ENCODE results near the gene USP10. TPM values are rescaled to one million over a fixed set of nuclear protein-coding genes. Genes with fewer than 3 reads are reported as not detected.

USP10 gene
- total RNA-seq, 5 donors from 2014 or later (not counting 1 experiment from before 2014, with no cell fraction given) = 80.4 to 122 (median 104) TPM

DNA sequence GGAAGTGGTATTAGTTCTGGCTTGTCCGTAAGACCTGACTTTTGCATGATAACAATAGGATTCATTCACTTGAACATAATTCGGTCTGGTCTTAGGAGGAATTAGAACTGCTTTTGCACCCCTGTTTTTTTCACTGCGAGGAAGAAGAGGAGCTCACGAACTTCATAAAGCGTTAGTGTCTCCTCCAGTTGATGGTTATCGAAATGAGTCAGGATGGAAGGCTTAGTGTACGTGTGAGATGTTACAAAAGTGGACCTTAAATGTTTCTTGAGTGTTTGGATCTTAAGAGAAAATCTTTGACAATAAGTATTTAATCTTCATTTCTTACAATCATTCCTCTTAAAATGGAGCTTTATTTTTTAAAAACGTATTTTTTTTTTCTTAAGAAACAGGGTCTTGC, 52.8 kb downstream of the USP10 start:
- Mint-ChIP-seq H3K36me3 (peaks cover 4% of the 10 kb centered on the region), H3K4me1 (peaks cover 60 to 74% (median 73%) of the 10 kb centered on the region in 3 donors), H3K4me3 (no peak overlapping the region), H3K27ac (peak overlapping the region in 1 of 2 donors; percentile 63), H3K27me3 (no peaks in the 10 kb centered on the region), H3K9me3 (no peaks in the 10 kb centered on the region)
- POLR2A ChIA-PET = no interaction called here
- Histone ChIP-seq H3K36me3 (ENCODE audit: control insufficient read depth in 2 of 2, extremely low read depth in 1 of 2, insufficient read depth in 1 of 2, low read length in 1 of 2) (peaks cover 0 to 5% of the 10 kb centered on the region in 2 donors), H3K9me3 (no peaks in the 10 kb centered on the region), H3K4me1 (ENCODE audit: control insufficient read depth in 1 of 2, extremely low read depth in 1 of 2, insufficient read depth in 2 of 2, low read length in 2 of 2) (peaks cover 9 to 24% of the 10 kb centered on the region in 2 experiments), H3K27me3 (replicated peaks in 1 of 2; ENCODE audit: control insufficient read depth in 2 of 2, extremely low read depth in 1 of 2, insufficient read depth in 2 of 2, low read length in 1 of 2) (no peaks in the 10 kb centered on the region), H3K4me3 (ENCODE audit: control insufficient read depth in 1 of 2, extremely low read depth in 1 of 2, low read length in 1 of 2) (no peak overlapping the region), H3K27ac (ENCODE audit: low read length) (no peak overlapping the region)
- CTCF ChIA-PET = interaction anchor here (0.6 to 5.1 kb wide), 19 partner anchors 11 to 1235 kb away, joined by 3 to 52 read pairs (median 4); no protein-coding TSS in a partner anchor
- no peak for DNase-seq
- 62% methylated on average over 4 of the region's 8 CpGs for WGBS (ENCODE audit: insufficient coverage)
- no peak for ATAC-seq (replicated peaks in 1 of 4)

DNA sequence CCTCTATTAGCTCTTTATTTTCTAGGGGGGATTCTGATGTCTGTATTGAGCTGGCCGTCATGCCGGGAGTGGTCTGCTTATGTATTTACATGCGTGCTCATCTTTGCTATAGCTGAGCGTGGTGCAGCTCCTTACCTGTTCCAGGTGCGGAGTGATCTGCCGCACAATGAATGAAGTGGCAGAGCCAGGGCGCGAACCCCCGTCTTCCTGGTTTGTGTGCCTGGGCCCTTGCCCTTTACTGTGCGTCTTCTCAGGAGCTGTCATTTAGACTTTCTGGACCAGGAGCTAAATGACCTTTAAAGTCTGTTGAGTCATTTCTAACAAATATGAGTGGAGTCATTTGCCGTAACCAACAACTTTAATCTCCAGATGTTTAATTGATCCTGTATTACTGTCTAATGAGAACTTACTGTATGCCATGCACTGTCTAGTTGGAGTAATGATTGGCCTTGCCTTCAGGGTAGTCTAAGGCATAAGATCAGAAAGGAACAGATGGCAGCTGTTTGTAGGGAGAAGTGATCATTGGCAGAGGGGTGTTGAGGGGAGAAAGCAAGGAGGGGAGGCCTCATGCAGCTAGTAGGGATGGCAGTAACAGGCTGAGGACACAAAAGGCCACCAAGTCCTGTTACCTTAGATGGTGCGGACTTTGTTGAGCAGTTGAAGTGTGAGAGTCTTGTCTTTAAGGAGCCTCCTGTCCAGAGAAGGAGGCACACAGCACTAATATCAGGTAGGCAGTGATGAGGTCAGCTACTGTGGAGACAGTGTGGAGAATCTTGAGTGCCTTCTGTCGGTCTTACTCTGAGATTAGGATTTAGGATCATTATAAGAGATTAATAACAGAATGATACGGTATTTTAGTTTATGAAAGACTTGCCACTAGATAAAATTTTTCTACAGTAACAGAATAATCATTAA, 53.9 kb downstream of the USP10 start:
- H3K27me3 Mint-ChIP-seq = no peaks in the 10 kb centered on the region
- Histone ChIP-seq H3K4me3 (ENCODE audit: control insufficient read depth in 1 of 2, extremely low read depth in 1 of 2, low read length in 1 of 2) (no peak overlapping the region), H3K9me3 (no peaks in the 10 kb centered on the region), H3K27me3 (replicated peaks in 1 of 2; ENCODE audit: control insufficient read depth in 2 of 2, extremely low read depth in 1 of 2, insufficient read depth in 2 of 2, low read length in 1 of 2) (no peaks in the 10 kb centered on the region), H3K4me1 (ENCODE audit: control insufficient read depth in 1 of 2, extremely low read depth in 1 of 2, insufficient read depth in 2 of 2, low read length in 2 of 2) (peaks cover 19 to 33% of the 10 kb centered on the region in 2 experiments), H3K36me3 (ENCODE audit: control insufficient read depth in 2 of 2, extremely low read depth in 1 of 2, insufficient read depth in 1 of 2, low read length in 1 of 2) (peaks cover 0 to 4% of the 10 kb centered on the region in 2 donors), H3K27ac (ENCODE audit: low read length) (no peak overlapping the region)
- ChIA-PET CTCF (interaction anchor here (0.6 to 5.1 kb wide), 23 partner anchors 12 to 1234 kb away, joined by 3 to 52 read pairs (median 5); partner anchors contain the start of gene TAF1C (in 1 of the 2)), POLR2A (interaction anchor here in 1 of 2 donors (0.9 kb wide), 1 partner anchor 217 kb away, joined by 3 read pairs; no protein-coding TSS in a partner anchor)
- no peaks in the 10 kb centered on the region for H3K9me3 Mint-ChIP-seq
- DNase-seq = no peak
- H3K36me3 Mint-ChIP-seq = peaks cover 4% of the 10 kb centered on the region
- 83% methylated on average over 11 of the region's 14 CpGs for WGBS (ENCODE audit: insufficient coverage)
- H3K4me3 Mint-ChIP-seq = peak overlapping the region in 1 of 3 donors; percentile 74
- peak overlapping the region in 1 of 2 donors; percentile 90 for H3K27ac Mint-ChIP-seq
- peak in 1 of 4 experiments; percentile 34 for ATAC-seq (replicated peaks in 1 of 4)
- peaks cover 71 to 84% (median 84%) of the 10 kb centered on the region in 3 donors for H3K4me1 Mint-ChIP-seq

DNA sequence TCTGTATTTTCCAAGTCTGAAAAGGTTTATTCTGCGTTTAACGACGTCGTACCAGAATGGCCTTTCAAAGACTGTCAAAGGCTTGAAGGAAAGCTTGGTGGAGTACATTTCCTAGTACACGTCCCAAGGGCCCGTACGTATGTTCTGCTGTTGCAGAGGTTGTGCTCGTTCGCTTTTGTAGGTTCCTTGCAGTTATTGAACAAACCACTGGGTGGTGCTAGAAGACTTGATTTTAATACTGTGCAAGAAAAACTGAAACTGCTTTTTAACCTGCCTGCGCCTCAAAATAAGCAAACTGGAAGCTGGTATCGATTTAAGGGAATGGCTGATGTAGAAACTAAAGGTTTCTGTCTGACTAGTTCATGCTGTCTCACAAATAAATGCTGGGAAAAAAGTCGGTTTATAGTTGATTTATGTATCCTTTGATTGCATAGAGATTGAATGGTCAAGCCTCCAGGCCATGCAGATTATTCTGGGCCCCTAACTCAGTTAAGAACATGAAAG, 54.6 kb downstream of the USP10 start:
- DNase-seq (peak; percentile 12 to 89 (median 59)), ATAC-seq (replicated peaks in 1 of 4) (peak; percentile 41 to 81 (median 74))
- Mint-ChIP-seq H3K4me3 (peak overlapping the region; percentile 36 to 74 (median 65)), H3K4me1 (peaks cover 79 to 89% (median 86%) of the 10 kb centered on the region in 3 donors), H3K27ac (peak overlapping the region; percentile 68 to 90), H3K9me3 (no peaks in the 10 kb centered on the region), H3K27me3 (no peaks in the 10 kb centered on the region), H3K36me3 (peaks cover 4% of the 10 kb centered on the region)
- 9% methylated on average over 9 of the region's 12 CpGs for WGBS (ENCODE audit: insufficient coverage)
- ChIA-PET CTCF (interaction anchor here (0.6 to 5.1 kb wide), 24 partner anchors 11 to 935 kb away, joined by 3 to 52 read pairs (median 5); partner anchors contain the start of gene TAF1C (in 1 of the 2)), POLR2A (interaction anchor here in 1 of 2 donors (0.7 kb wide), 1 partner anchor 136 kb away, joined by 3 read pairs; the partner anchor contains the start of gene COTL1)
- peaks cover 0 to 6% of the 10 kb centered on the region in 2 donors for H3K36me3 ChIP-seq (ENCODE audit: control insufficient read depth in 2 of 2, extremely low read depth in 1 of 2, insufficient read depth in 1 of 2, low read length in 1 of 2)
- H3K27me3 ChIP-seq (replicated peaks in 1 of 2; ENCODE audit: control insufficient read depth in 2 of 2, extremely low read depth in 1 of 2, insufficient read depth in 2 of 2, low read length in 1 of 2) = no peaks in the 10 kb centered on the region
- no peak overlapping the region for H3K27ac ChIP-seq (ENCODE audit: low read length)
- H3K9me3 ChIP-seq = no peaks in the 10 kb centered on the region
- H3K4me1 ChIP-seq (ENCODE audit: control insufficient read depth in 1 of 2, extremely low read depth in 1 of 2, insufficient read depth in 2 of 2, low read length in 2 of 2) = peaks cover 23 to 35% of the 10 kb centered on the region in 2 experiments
- no peak overlapping the region for H3K4me3 ChIP-seq (ENCODE audit: control insufficient read depth in 1 of 2, extremely low read depth in 1 of 2, low read length in 1 of 2)

DNA sequence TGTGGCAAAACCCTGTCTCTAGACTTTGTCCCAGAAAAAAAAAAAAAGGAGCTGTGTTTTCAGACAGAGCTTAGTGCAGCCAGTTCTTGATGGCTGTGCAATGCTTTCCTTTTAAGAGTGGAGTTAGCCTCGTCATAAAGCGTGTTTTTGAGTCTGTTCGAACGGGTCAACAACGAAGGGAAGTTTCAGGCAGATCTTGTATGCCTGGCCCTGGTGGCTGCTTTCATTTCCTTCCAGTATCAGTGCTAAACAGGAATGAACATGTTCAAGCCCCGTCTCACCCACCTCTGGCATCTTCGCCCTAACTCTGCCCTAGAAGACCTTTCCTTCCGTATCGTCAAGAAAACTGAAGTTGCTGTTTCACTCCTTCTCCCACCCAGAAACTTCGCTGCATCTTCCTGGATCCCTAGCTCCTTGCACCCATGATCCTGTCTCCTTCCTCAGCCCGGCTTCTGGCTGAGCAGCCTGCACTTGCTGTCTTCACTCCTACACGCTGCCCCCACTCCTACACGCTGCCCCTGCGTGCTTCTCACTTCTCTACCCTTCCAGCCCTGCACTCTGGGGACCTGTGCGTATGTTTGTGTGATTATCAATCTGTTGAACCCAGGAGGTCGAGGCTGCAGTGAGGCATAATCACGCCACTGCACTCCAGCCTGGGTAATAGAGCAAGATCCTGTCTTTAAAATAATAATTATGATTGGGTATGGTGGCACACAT, 55.3 kb downstream of the USP10 start:
- H3K27me3 ChIP-seq (replicated peaks in 1 of 2; ENCODE audit: control insufficient read depth in 2 of 2, extremely low read depth in 1 of 2, insufficient read depth in 2 of 2, low read length in 1 of 2) = no peaks in the 10 kb centered on the region
- peaks cover 80 to 90% (median 86%) of the 10 kb centered on the region in 3 donors for H3K4me1 Mint-ChIP-seq
- POLR2A ChIA-PET = interaction anchor here (0.6 to 0.7 kb wide), 2 partner anchors 44 to 137 kb away, joined by 3 to 7 read pairs; partner anchors contain the start of gene COTL1 (in 1 of the 2)
- no peak overlapping the region for H3K27ac ChIP-seq (ENCODE audit: low read length)
- H3K36me3 ChIP-seq (ENCODE audit: control insufficient read depth in 2 of 2, extremely low read depth in 1 of 2, insufficient read depth in 1 of 2, low read length in 1 of 2) = peaks cover 0 to 11% of the 10 kb centered on the region in 2 donors
- H3K4me3 ChIP-seq (ENCODE audit: control insufficient read depth in 1 of 2, extremely low read depth in 1 of 2, low read length in 1 of 2) = no peak overlapping the region
- DNase-seq (no peak), ATAC-seq (replicated peaks in 1 of 4) (no peak)
- CTCF ChIA-PET = interaction anchor here (0.6 to 5.1 kb wide), 28 partner anchors 10 to 934 kb away, joined by 3 to 52 read pairs (median 4); partner anchors contain the start of gene TAF1C (in 1 of the 2)
- peak overlapping the region; percentile 36 to 74 (median 65) for H3K4me3 Mint-ChIP-seq
- no peaks in the 10 kb centered on the region for H3K9me3 ChIP-seq
- H3K4me1 ChIP-seq (ENCODE audit: control insufficient read depth in 1 of 2, extremely low read depth in 1 of 2, insufficient read depth in 2 of 2, low read length in 2 of 2) = peaks cover 28 to 38% of the 10 kb centered on the region in 2 experiments
- peak overlapping the region; percentile 68 to 90 for H3K27ac Mint-ChIP-seq
- peaks cover 7% of the 10 kb centered on the region for H3K36me3 Mint-ChIP-seq
- H3K27me3 Mint-ChIP-seq = no peaks in the 10 kb centered on the region
- WGBS (ENCODE audit: insufficient coverage) = 66% methylated on average over 13 of the region's 17 CpGs
- no peaks in the 10 kb centered on the region for H3K9me3 Mint-ChIP-seq

DNA sequence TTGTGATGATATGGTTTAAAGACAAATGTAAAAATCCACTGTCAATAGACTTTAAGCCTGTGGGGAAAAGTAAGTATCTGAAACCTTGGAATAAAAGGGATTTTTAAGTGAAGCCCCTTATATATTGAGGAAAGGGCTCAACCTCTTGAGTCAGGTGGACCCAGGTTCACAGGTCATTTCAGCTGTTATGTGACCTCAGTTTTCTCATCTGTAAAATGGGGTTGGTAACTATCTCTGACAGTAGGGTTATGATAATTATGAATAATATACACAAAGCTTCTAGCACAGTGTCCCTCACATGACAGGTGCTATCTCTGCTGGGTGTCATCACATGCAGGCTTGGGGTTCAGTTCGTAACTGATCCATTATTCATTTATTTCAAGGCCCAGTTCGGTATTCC, 57.0 kb downstream of the USP10 start:
- no peaks in the 10 kb centered on the region for H3K27me3 ChIP-seq (replicated peaks in 1 of 2; ENCODE audit: control insufficient read depth in 2 of 2, extremely low read depth in 1 of 2, insufficient read depth in 2 of 2, low read length in 1 of 2)
- H3K4me3 ChIP-seq (ENCODE audit: control insufficient read depth in 1 of 2, extremely low read depth in 1 of 2, low read length in 1 of 2) = no peak overlapping the region
- DNase-seq (no peak), ATAC-seq (replicated peaks in 1 of 4) (no peak)
- Mint-ChIP-seq H3K27ac (peak overlapping the region; percentile 44 to 80), H3K27me3 (no peaks in the 10 kb centered on the region), H3K36me3 (peaks cover 21% of the 10 kb centered on the region), H3K4me3 (peak overlapping the region in 1 of 3 donors; percentile 61), H3K9me3 (no peaks in the 10 kb centered on the region), H3K4me1 (peaks cover 66 to 86% (median 85%) of the 10 kb centered on the region in 3 donors)
- POLR2A ChIA-PET = interaction anchor here in 1 of 2 donors (0.7 to 0.8 kb wide), 2 partner anchors 10 to 81 kb away, joined by 3 read pairs; no protein-coding TSS in a partner anchor
- CTCF ChIA-PET = interaction anchor here (0.6 to 1.1 kb wide), 5 partner anchors 10 to 213 kb away, joined by 3 to 6 read pairs (median 4); no protein-coding TSS in a partner anchor
- WGBS (ENCODE audit: insufficient coverage) = no CpG with 5 or more reads among the region's 2 CpGs
- peaks cover 0 to 25% of the 10 kb centered on the region in 2 donors for H3K36me3 ChIP-seq (ENCODE audit: control insufficient read depth in 2 of 2, extremely low read depth in 1 of 2, insufficient read depth in 1 of 2, low read length in 1 of 2)
- H3K27ac ChIP-seq (ENCODE audit: low read length) = no peak overlapping the region
- no peaks in the 10 kb centered on the region for H3K9me3 ChIP-seq
- H3K4me1 ChIP-seq (ENCODE audit: control insufficient read depth in 1 of 2, extremely low read depth in 1 of 2, insufficient read depth in 2 of 2, low read length in 2 of 2) = peaks cover 29 to 34% of the 10 kb centered on the region in 2 experiments
